K562 (cell line): ENCODE data around the gene OVOL3. TPM values are rescaled to one million over a fixed set of nuclear protein-coding genes. Genes with fewer than 3 reads are reported as not detected.

ENCODE experiments used
- CC2D1A ChIP-seq: fragments of 450-650 bp; IDR thresholded peaks from 2 replicates; pipeline ENCODE4 v1.6.1; 2017; ENCODE audit warnings: mild to moderate bottlenecking
- CEBPB ChIP-seq: fragments of 450-650 bp; IDR thresholded peaks from 2 replicates; pipeline ENCODE4 v1.6.1; 2016; ENCODE audit warnings: missing genetic modification characterization, missing compliant biosample characterization
- CEBPG ChIP-seq, 3 experiments: fragments of 200-800 bp in 1 of 3; sonication (Bioruptor generic) in 1 of 3; sonication (generic) in 1 of 3; formaldehyde crosslinking in 1 of 3; IDR thresholded peaks in 2 of 3; conservative IDR thresholded peaks in 1 of 3; 2 replicates each; pipeline versions ENCODE4 v1.6.1 to v1.8.0; 2016 to 2022; ENCODE audit warnings: missing compliant biosample characterization in 2 of 3, missing genetic modification characterization in 2 of 3, mild to moderate bottlenecking in 1 of 3, missing genetic modification reagents in 1 of 3
- CHD2 ChIP-seq: IDR thresholded peaks from 2 replicates; pipeline ENCODE4 v1.6.1; 2011; ENCODE audit warnings: low read depth, low read length
- CREB3L1 ChIP-seq: fragments of 450-650 bp; IDR thresholded peaks from 2 replicates; pipeline ENCODE4 v1.6.1; 2014; ENCODE audit warnings: low read depth, mild to moderate bottlenecking, moderate library complexity, borderline replicate concordance
- FOXA1 ChIP-seq: fragments of 450-650 bp; IDR thresholded peaks from 2 replicates; pipeline ENCODE4 v1.6.1; 2016; ENCODE audit warnings: mild to moderate bottlenecking, borderline replicate concordance
- HDAC2 ChIP-seq: fragments of 450-650 bp; IDR thresholded peaks from 2 replicates; pipeline ENCODE4 v1.6.1; 2016; ENCODE audit warnings: mild to moderate bottlenecking
- KLF13 ChIP-seq: fragments of 450-650 bp; IDR thresholded peaks from 2 replicates; pipeline ENCODE4 v1.6.1; 2016; ENCODE audit warnings: missing genetic modification characterization, low read depth, mild to moderate bottlenecking, missing compliant biosample characterization, moderate library complexity, borderline replicate concordance
- MEIS2 ChIP-seq: fragments of 450-650 bp; IDR thresholded peaks from 2 replicates; pipeline ENCODE4 v1.6.1; 2014; ENCODE audit warnings: mild to moderate bottlenecking; ENCODE audit not compliant: partially characterized antibody
- MXI1 ChIP-seq: IDR thresholded peaks from 2 replicates; pipeline ENCODE4 v1.6.1; 2011; ENCODE audit warnings: low read depth, mild to moderate bottlenecking, improper control_type of control experiment, low read length
- NEUROD1 ChIP-seq: fragments of 150-350 bp; IDR thresholded peaks from 2 replicates; pipeline ENCODE4 v1.6.1; 2014; ENCODE audit warnings: borderline replicate concordance, low read length, low read depth; ENCODE audit not compliant: partially characterized antibody
- NUFIP1 ChIP-seq: fragments of 450-650 bp; IDR thresholded peaks from 2 replicates; pipeline ENCODE4 v1.6.1; 2018; ENCODE audit not compliant: partially characterized antibody
- TRIM24 ChIP-seq, 2 experiments: fragments of 450-650 bp; IDR thresholded peaks; 2 replicates each; pipeline ENCODE4 v1.6.1; 2016
- ZNF311 ChIP-seq: fragments of 250-450 bp; sonication (Bioruptor Pico); IDR thresholded peaks from 2 replicates; pipeline ENCODE4 v1.4.0; 2020; ENCODE audit warnings: mild to moderate bottlenecking, moderate library complexity
- ZNF511 ChIP-seq: sonication (generic); formaldehyde crosslinking; IDR thresholded peaks from 2 replicates; pipeline ENCODE4 v1.8.0; 2022; ENCODE audit warnings: mild to moderate bottlenecking, missing genetic modification reagents
- ZNF778 ChIP-seq: fragments of 450-650 bp; formaldehyde crosslinking; IDR thresholded peaks from 2 replicates; pipeline ENCODE4 v1.4.0; 2020; ENCODE audit warnings: mild to moderate bottlenecking, moderate library complexity
- ZNF780A ChIP-seq: fragments of 250-450 bp; sonication (Bioruptor Pico); IDR thresholded peaks from 2 replicates; pipeline ENCODE4 v1.5.0; 2021; ENCODE audit warnings: mild to moderate bottlenecking
- ZSCAN32 ChIP-seq: fragments of 450-650 bp; formaldehyde crosslinking; IDR thresholded peaks from 2 replicates; pipeline ENCODE4 v1.4.0; 2020; ENCODE audit warnings: mild to moderate bottlenecking, moderate library complexity
- polyA plus RNA-seq, 8 experiments: library from polyadenylated mRNA; depleted of rRNA in 4 of 8; stranded (reverse) in 5 of 8; unstranded in 3 of 8; fragments of >200 nt; fragmentation: Nextera tagmentation in 2 of 8; fragmentation: Illumina TruSeq in 1 of 8; extraction: Ambion mirVana in 2 of 8; extraction: Trizol in 1 of 8; gene quantifications; 2 replicates each; pipeline versions ENCODE4 v1.2.1 to v1.2.3, GENCODE V29; 2011 to 2014; ENCODE audit warnings: inconsistent platforms in 1 of 8, missing spikeins in 1 of 8
- total RNA-seq, 7 experiments: library from RNA; depleted of rRNA in 6 of 7; stranded (reverse); fragments of >200 nt in 6 of 7; fragmentation: Illumina TruSeq in 2 of 7; extraction: Trizol in 2 of 7; gene quantifications; 2 replicates each; pipeline versions ENCODE4 v1.2.1 to v1.2.3, GENCODE V29; 2011 to 2021; ENCODE audit warnings: low replicate concordance in 1 of 7
- TF ChIP-seq, protein P1 (sequence below): fragments of 250-450 bp; sonication (Bioruptor Pico); IDR thresholded peaks from 2 replicates; pipeline ENCODE4 v1.8.0; 2022; ENCODE audit warnings: moderate library complexity, mild to moderate bottlenecking, inconsistent platforms
- TF ChIP-seq, protein P2 (sequence below): fragments of 250-450 bp; sonication (Bioruptor Pico); IDR thresholded peaks from 2 replicates; pipeline ENCODE4 v1.8.0; 2021; ENCODE audit warnings: moderate library complexity, mild to moderate bottlenecking, inconsistent platforms
- TF ChIP-seq, protein P3 (sequence below): fragments of 450-650 bp; IDR thresholded peaks from 2 replicates; pipeline ENCODE4 v1.6.1; 2016; ENCODE audit warnings: missing biosample characterization, missing genetic modification characterization
- TF ChIP-seq, protein P4 (sequence below): fragments of 450-650 bp; IDR thresholded peaks from 2 replicates; pipeline ENCODE4 v1.6.1; 2016

The OVOL3 gene
- total and polyA plus RNA-seq, 9 of the 15 experiments (the other 6 are each of a cell fraction or from before 2014, with no cell fraction given), result not detected

- TF ChIP-seq CREB3L1 (peak; percentile 78), CC2D1A (no peak), TRIM24 (IDR thresholded peaks at IDR 0.05) (peak in 1 of 2 experiments; percentile 46; a peak in 2 of 4 replicates), ZSCAN32 (no peak), HDAC2 (peak; percentile 72; the same call in 1 of the 2 replicates), ZNF311 (no peak), MEIS2 (peak; percentile 93), MXI1 (peak; percentile 85), CEBPG (CRISPR knock-in tag; IDR thresholded peaks at IDR 0.05) (no peak), CEBPG (tag; conservative IDR thresholded peaks at IDR 0.05 in 1 of 2, IDR thresholded peaks at IDR 0.05 in 1 of 2) (no peak), KLF13 (tag) (peak; percentile 98), NUFIP1 (no peak), CHD2 (peak; percentile 79), ZNF780A (no peak), ZNF511 (CRISPR knock-in tag) (peak; percentile 68; the same call in 1 of the 2 replicates), CEBPB (tag) (no peak), NEUROD1 (peak; percentile 74), FOXA1 (no peak), ZNF778 (no peak)
- TF ChIP-seq, protein P1, sequence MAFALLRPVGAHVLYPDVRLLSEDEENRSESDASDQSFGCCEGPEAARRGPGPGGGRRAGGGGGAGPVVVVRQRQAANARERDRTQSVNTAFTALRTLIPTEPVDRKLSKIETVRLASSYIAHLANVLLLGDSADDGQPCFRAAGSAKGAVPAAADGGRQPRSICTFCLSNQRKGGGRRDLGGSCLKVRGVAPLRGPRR (CRISPR knock-in tag), result no peak
- TF ChIP-seq, protein P2, sequence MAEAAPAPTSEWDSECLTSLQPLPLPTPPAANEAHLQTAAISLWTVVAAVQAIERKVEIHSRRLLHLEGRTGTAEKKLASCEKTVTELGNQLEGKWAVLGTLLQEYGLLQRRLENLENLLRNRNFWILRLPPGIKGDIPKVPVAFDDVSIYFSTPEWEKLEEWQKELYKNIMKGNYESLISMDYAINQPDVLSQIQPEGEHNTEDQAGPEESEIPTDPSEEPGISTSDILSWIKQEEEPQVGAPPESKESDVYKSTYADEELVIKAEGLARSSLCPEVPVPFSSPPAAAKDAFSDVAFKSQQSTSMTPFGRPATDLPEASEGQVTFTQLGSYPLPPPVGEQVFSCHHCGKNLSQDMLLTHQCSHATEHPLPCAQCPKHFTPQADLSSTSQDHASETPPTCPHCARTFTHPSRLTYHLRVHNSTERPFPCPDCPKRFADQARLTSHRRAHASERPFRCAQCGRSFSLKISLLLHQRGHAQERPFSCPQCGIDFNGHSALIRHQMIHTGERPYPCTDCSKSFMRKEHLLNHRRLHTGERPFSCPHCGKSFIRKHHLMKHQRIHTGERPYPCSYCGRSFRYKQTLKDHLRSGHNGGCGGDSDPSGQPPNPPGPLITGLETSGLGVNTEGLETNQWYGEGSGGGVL (CRISPR knock-in tag), result no peak
- TF ChIP-seq, protein P3, sequence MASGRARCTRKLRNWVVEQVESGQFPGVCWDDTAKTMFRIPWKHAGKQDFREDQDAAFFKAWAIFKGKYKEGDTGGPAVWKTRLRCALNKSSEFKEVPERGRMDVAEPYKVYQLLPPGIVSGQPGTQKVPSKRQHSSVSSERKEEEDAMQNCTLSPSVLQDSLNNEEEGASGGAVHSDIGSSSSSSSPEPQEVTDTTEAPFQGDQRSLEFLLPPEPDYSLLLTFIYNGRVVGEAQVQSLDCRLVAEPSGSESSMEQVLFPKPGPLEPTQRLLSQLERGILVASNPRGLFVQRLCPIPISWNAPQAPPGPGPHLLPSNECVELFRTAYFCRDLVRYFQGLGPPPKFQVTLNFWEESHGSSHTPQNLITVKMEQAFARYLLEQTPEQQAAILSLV (tag), result no peak
- TF ChIP-seq, protein P4, sequence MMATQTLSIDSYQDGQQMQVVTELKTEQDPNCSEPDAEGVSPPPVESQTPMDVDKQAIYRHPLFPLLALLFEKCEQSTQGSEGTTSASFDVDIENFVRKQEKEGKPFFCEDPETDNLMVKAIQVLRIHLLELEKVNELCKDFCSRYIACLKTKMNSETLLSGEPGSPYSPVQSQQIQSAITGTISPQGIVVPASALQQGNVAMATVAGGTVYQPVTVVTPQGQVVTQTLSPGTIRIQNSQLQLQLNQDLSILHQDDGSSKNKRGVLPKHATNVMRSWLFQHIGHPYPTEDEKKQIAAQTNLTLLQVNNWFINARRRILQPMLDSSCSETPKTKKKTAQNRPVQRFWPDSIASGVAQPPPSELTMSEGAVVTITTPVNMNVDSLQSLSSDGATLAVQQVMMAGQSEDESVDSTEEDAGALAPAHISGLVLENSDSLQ, result peak; percentile 72
Observed at GRCh38 chr19:36114721-36115452, 3.9 kb downstream of the OVOL3 start, which contains the start of gene POLR2I (continued).
